ENCODE data around the gene HNRNPAB.

Gene HNRNPAB

DNA sequence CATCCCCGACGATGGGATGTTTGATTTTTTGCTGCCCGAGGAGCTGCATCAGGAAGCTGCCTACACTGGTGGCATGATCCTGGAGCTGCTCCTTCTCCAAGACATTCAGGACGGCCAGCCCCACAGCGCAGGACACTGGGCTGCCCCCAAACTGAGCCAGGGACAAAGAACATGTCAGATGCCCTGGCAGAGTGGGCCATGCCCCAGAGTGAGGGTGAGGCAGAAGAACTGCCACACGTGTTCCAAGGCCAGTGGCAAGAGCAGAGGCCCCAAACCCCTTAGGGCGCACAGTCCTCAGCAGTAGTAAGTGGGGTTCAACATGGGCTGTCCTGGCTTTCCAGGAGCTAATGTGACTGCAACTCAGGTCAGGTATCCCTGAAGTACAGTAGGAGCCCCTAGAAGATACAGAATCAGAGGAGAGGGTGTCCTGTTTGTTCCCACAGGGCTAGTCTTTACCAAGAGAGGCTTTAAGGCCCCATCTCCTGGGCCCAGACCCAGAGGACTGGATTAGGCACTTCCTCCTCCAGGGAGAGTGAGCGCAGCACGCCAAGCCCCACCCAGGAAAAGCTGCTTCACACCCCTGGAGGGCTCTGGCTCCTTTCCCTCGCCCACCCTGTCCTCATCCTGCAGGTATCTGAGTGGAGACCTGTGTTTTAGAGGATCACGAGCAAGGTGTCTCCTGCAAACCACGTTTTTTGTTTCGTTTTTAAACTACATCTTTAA, 11.1 kb downstream of the HNRNPAB start:
- TF ChIP-seq, protein P1, sequence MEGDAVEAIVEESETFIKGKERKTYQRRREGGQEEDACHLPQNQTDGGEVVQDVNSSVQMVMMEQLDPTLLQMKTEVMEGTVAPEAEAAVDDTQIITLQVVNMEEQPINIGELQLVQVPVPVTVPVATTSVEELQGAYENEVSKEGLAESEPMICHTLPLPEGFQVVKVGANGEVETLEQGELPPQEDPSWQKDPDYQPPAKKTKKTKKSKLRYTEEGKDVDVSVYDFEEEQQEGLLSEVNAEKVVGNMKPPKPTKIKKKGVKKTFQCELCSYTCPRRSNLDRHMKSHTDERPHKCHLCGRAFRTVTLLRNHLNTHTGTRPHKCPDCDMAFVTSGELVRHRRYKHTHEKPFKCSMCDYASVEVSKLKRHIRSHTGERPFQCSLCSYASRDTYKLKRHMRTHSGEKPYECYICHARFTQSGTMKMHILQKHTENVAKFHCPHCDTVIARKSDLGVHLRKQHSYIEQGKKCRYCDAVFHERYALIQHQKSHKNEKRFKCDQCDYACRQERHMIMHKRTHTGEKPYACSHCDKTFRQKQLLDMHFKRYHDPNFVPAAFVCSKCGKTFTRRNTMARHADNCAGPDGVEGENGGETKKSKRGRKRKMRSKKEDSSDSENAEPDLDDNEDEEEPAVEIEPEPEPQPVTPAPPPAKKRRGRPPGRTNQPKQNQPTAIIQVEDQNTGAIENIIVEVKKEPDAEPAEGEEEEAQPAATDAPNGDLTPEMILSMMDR (conservative IDR thresholded peaks at IDR 0.05; ENCODE audit: low read length): no peak
- no peak for TF ChIP-seq EZH2phosphoT487 (IDR thresholded peaks at IDR 0.05; ENCODE audit: borderline replicate concordance)
- Histone ChIP-seq H3K9ac (ENCODE audit: low read depth, low read length, poor library complexity, severe bottlenecking) (no peak overlapping the region), H3K27me3 (ENCODE audit: insufficient read depth, low read length, poor library complexity, severe bottlenecking) (no peaks in the 10 kb centered on the region), H3K36me3 (ENCODE audit: insufficient read depth, low read length) (peaks cover 45% of the 10 kb centered on the region; the same call in 1 of the 2 replicates), H2AFZ (ENCODE audit: low read length) (no peak overlapping the region), H3K4me2 (ENCODE audit: low read depth, low read length, poor library complexity, severe bottlenecking) (no peak overlapping the region), H3K4me1 (ENCODE audit: insufficient read depth, low read length, poor library complexity, severe bottlenecking) (no peaks in the 10 kb centered on the region), H4K20me1 (ENCODE audit: insufficient read depth, low read length, poor library complexity, severe bottlenecking) (peaks cover 17% of the 10 kb centered on the region), H3K79me2 (ENCODE audit: insufficient read depth, low read length) (peaks cover 6% of the 10 kb centered on the region; the same call in 1 of the 2 replicates), H3K9me2 (replicated peaks; ENCODE audit: low read depth, low read length) (no peaks in the 10 kb centered on the region), H3K4me3 (ENCODE audit: low read length, poor library complexity, severe bottlenecking) (no peak overlapping the region), H3F3A (ENCODE audit: low read depth) (no peaks in the 10 kb centered on the region), H3K9me3 (ENCODE audit: insufficient read depth, low read depth, low read length) (no peaks in the 10 kb centered on the region)

DNA sequence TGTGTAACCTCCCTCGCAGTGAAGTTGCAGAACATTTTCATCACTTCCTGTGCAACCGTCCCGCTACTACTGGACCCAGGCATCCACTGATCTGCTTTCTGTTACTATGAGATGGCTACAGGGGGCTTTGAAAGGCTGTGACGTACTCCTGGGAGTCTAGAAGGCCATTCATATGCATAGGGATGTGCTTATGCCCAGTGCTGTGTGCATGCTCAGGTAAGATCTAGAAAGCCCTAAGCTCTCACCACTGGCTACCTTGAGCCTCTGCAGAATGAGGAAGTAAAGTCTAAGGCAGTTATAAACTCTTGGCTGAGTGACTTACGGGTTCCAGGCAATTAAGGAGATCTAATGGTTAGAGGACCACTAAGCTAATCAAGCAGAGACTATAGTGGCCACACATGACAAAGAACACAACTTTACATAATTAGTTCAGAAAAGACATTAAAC, 11.8 kb downstream of the HNRNPAB start:
- Histone ChIP-seq H3K4me2 (ENCODE audit: low read depth, low read length, poor library complexity, severe bottlenecking) (no peak overlapping the region), H3K4me3 (ENCODE audit: low read length, poor library complexity, severe bottlenecking) (no peak overlapping the region)

DNA sequence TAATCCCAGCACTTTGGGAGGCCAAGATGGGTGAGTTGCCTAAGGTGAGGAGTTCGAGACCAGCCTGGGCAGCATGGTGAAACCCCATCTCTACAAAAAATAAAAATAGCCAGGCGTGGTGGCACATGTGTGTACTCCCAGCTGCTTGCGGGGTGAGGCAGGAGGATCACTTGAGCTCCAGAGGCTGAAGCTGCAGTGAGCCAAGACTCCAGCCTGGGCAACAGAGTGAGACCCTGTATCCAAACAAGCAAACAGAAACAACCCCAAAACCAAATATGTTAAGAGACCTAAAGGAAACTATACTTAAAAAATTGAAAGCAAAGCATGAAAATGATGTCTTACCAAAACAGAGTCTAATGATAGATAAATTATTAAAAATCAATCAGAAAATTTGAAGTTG, 12.4 kb downstream of the HNRNPAB start:
- no peak overlapping the region for H3K9ac ChIP-seq (ENCODE audit: low read depth, low read length, poor library complexity, severe bottlenecking)
- H3F3A ChIP-seq (ENCODE audit: low read depth): no peaks in the 10 kb centered on the region
- no peak overlapping the region for H3K4me2 ChIP-seq (ENCODE audit: low read depth, low read length, poor library complexity, severe bottlenecking)
- no peaks in the 10 kb centered on the region for H3K4me1 ChIP-seq (ENCODE audit: insufficient read depth, low read length, poor library complexity, severe bottlenecking)
- no peak overlapping the region for H3K4me3 ChIP-seq (ENCODE audit: low read length, poor library complexity, severe bottlenecking)
- H3K79me2 ChIP-seq (ENCODE audit: insufficient read depth, low read length): no peaks in the 10 kb centered on the region
- no peaks in the 10 kb centered on the region for H3K9me2 ChIP-seq (replicated peaks; ENCODE audit: low read depth, low read length)
- H4K20me1 ChIP-seq (ENCODE audit: insufficient read depth, low read length, poor library complexity, severe bottlenecking): peaks cover 4% of the 10 kb centered on the region
- no peak overlapping the region for H2AFZ ChIP-seq (ENCODE audit: low read length)
- no peaks in the 10 kb centered on the region for H3K9me3 ChIP-seq (ENCODE audit: insufficient read depth, low read depth, low read length)
- no peaks in the 10 kb centered on the region for H3K27me3 ChIP-seq (ENCODE audit: insufficient read depth, low read length, poor library complexity, severe bottlenecking)
- TF ChIP-seq, protein P1 (conservative IDR thresholded peaks at IDR 0.05; ENCODE audit: low read length): no peak
- no peak for TF ChIP-seq EZH2phosphoT487 (IDR thresholded peaks at IDR 0.05; ENCODE audit: borderline replicate concordance)
- peaks cover 32% of the 10 kb centered on the region; the same call in 1 of the 2 replicates for H3K36me3 ChIP-seq (ENCODE audit: insufficient read depth, low read length)

More for the DNA sequence above, 11.8 kb downstream of the HNRNPAB start:
- H2AFZ ChIP-seq (ENCODE audit: low read length): no peak overlapping the region
- H3F3A ChIP-seq (ENCODE audit: low read depth): no peaks in the 10 kb centered on the region
- H3K9me3 ChIP-seq (ENCODE audit: insufficient read depth, low read depth, low read length): no peaks in the 10 kb centered on the region
- H4K20me1 ChIP-seq (ENCODE audit: insufficient read depth, low read length, poor library complexity, severe bottlenecking): peaks cover 10% of the 10 kb centered on the region
- no peaks in the 10 kb centered on the region for H3K4me1 ChIP-seq (ENCODE audit: insufficient read depth, low read length, poor library complexity, severe bottlenecking)
- no peaks in the 10 kb centered on the region for H3K79me2 ChIP-seq (ENCODE audit: insufficient read depth, low read length)
- no peaks in the 10 kb centered on the region for H3K27me3 ChIP-seq (ENCODE audit: insufficient read depth, low read length, poor library complexity, severe bottlenecking)
- peaks cover 38% of the 10 kb centered on the region; the same call in 1 of the 2 replicates for H3K36me3 ChIP-seq (ENCODE audit: insufficient read depth, low read length)
- TF ChIP-seq EZH2phosphoT487 (IDR thresholded peaks at IDR 0.05; ENCODE audit: borderline replicate concordance): no peak
- TF ChIP-seq, protein P1 (conservative IDR thresholded peaks at IDR 0.05; ENCODE audit: low read length): no peak
- H3K9ac ChIP-seq (ENCODE audit: low read depth, low read length, poor library complexity, severe bottlenecking): no peak overlapping the region
- H3K9me2 ChIP-seq (replicated peaks; ENCODE audit: low read depth, low read length): no peaks in the 10 kb centered on the region
